SK-N-SH (cell line): Measurements from ENCODE around the gene FAHD1. TPM values are rescaled to one million over a fixed set of nuclear protein-coding genes. Genes with fewer than 3 reads are reported as not detected.

Source experiments
- CTCF ChIA-PET: fragments of 300-600, 350-600 bp; formaldehyde crosslinking; extraction: SDS; loops from one replicate; lab custom pipeline; 2021; lab: Yijun Ruan, JAX
- POLR2A ChIA-PET: fragments of 350-600 bp; sonication (Branson Sonifier 250); formaldehyde crosslinking; extraction: SDS; loops from one replicate; lab custom pipeline; 2020; ENCODE audit warnings: antibody characterized with exemption, inconsistent platforms; lab: Yijun Ruan, JAX
- DNase-seq: peaks from one replicate; pipeline ENCODE4 v3.0.0; 2012
- H2AFZ ChIP-seq: fragments of 200-600 bp; sonication (generic); 2 replicates; pipeline ENCODE4 v1.8.1; 2016; ENCODE audit warnings: antibody characterized with exemption, mild to moderate bottlenecking, low read depth
- H3F3A ChIP-seq: fragments of 200-600 bp; sonication (generic); replicated peaks from 2 replicates; pipeline ENCODE3; 2016; ENCODE audit warnings: antibody characterized with exemption, mild to moderate bottlenecking; ENCODE audit not compliant: insufficient read depth
- H3K27ac ChIP-seq, 2 experiments: fragments of 200-500 bp in 1 of 2; fragments of 200-600 bp in 1 of 2; sonication (Bioruptor generic) in 1 of 2; sonication (generic), shearing (Covaris generic) in 1 of 2; 2 replicates each; pipeline versions ENCODE4 v1.5.1 to v1.6.1; 2014 to 2016; ENCODE audit warnings: low read depth in 2 of 2, inconsistent platforms in 1 of 2, low read length in 1 of 2, mild to moderate bottlenecking in 1 of 2, mixed read lengths in 1 of 2
- H3K27me3 ChIP-seq: fragments of 200-600 bp; sonication (generic), shearing (Covaris generic); 2 replicates; pipeline ENCODE4 v1.6.1; 2016; ENCODE audit warnings: mixed run types; ENCODE audit not compliant: insufficient read depth
- H3K36me3 ChIP-seq, 2 experiments: fragments of 200-500 bp in 1 of 2; fragments of 200-600 bp in 1 of 2; sonication (Bioruptor generic) in 1 of 2; sonication (generic) in 1 of 2; replicated peaks in 1 of 2; 2 replicates each; pipeline versions ENCODE3 to v1.5.1; 2014 to 2016; ENCODE audit warnings: low read length in 1 of 2, mild to moderate bottlenecking in 1 of 2; ENCODE audit not compliant: insufficient read depth in 2 of 2, control insufficient read depth in 1 of 2
- H3K4me1 ChIP-seq, 2 experiments: fragments of 200-500 bp in 1 of 2; fragments of 200-600 bp in 1 of 2; sonication (Bioruptor generic) in 1 of 2; sonication (generic), shearing (Covaris generic) in 1 of 2; 2 replicates each; pipeline versions ENCODE4 v1.5.1 to v1.6.1; 2014 to 2016; ENCODE audit warnings: low read depth in 1 of 2, low read length in 1 of 2, mixed run types in 1 of 2; ENCODE audit not compliant: insufficient read depth in 2 of 2, control insufficient read depth in 1 of 2
- H3K4me2 ChIP-seq: fragments of 200-600 bp; sonication (generic), shearing (Covaris generic); 2 replicates; pipeline ENCODE4 v1.6.1; 2017; ENCODE audit warnings: mixed run types
- H3K4me3 ChIP-seq, 2 experiments: fragments of 200-500 bp in 1 of 2; fragments of 200-600 bp in 1 of 2; sonication (Bioruptor generic) in 1 of 2; sonication (generic), shearing (Covaris generic) in 1 of 2; 2 replicates each; pipeline versions ENCODE4 v1.5.1 to v1.8.1; 2014 to 2016; ENCODE audit warnings: low read depth in 2 of 2, inconsistent platforms in 1 of 2, low read length in 1 of 2, mild to moderate bottlenecking in 1 of 2, mixed read lengths in 1 of 2, moderate library complexity in 1 of 2
- H3K79me2 ChIP-seq: fragments of 200-600 bp; sonication (generic); 2 replicates; pipeline ENCODE4 v1.8.1; 2017; ENCODE audit warnings: mild to moderate bottlenecking; ENCODE audit not compliant: insufficient read depth
- H3K9ac ChIP-seq: fragments of 200-600 bp; sonication (generic); 2 replicates; pipeline ENCODE4 v1.6.1; 2017; ENCODE audit warnings: mixed run types
- H3K9me2 ChIP-seq: fragments of 200-600 bp; sonication (generic); 2 replicates; pipeline ENCODE4 v1.6.1; 2017; ENCODE audit warnings: mixed run types
- H3K9me3 ChIP-seq: fragments of 200-600 bp; sonication (generic); 2 replicates; pipeline ENCODE4 v1.6.1; 2017; ENCODE audit warnings: mixed run types, mild to moderate bottlenecking, moderate library complexity
- H4K20me1 ChIP-seq: fragments of 200-600 bp; sonication (generic); 2 replicates; pipeline ENCODE4 v1.6.1; 2017; ENCODE audit warnings: mild to moderate bottlenecking, mixed run types; ENCODE audit not compliant: insufficient read depth
- CHD2 ChIP-seq: fragments of 150-350 bp; IDR thresholded peaks from 2 replicates; pipeline ENCODE4 v1.6.1; 2018; ENCODE audit warnings: low read length; ENCODE audit not compliant: partially characterized antibody
- ELF1 ChIP-seq: IDR thresholded peaks from 2 replicates; pipeline ENCODE4 v1.4.0; 2012
- FOSL2 ChIP-seq: IDR thresholded peaks from 2 replicates; pipeline ENCODE4 v1.4.0; 2012; ENCODE audit warnings: low read depth, mild to moderate bottlenecking, moderate library complexity, borderline replicate concordance
- FOXJ3 ChIP-seq: sonication (generic); formaldehyde crosslinking; IDR thresholded peaks from 2 replicates; pipeline ENCODE4 v1.5.1; 2020; ENCODE audit warnings: mild to moderate bottlenecking, missing genetic modification reagents
- FOXM1 ChIP-seq: IDR thresholded peaks from 2 replicates; pipeline ENCODE4 v1.4.0; 2012; ENCODE audit warnings: low read depth, mild to moderate bottlenecking
- GABPA ChIP-seq: IDR thresholded peaks from 2 replicates; pipeline ENCODE4 v1.4.0; 2012; ENCODE audit warnings: low read depth, mild to moderate bottlenecking
- GATA2 ChIP-seq: sonication (generic); formaldehyde crosslinking; IDR thresholded peaks from 2 replicates; pipeline ENCODE4 v1.5.0; 2020; ENCODE audit warnings: mild to moderate bottlenecking, missing genetic modification reagents
- NFIC ChIP-seq: IDR thresholded peaks from 2 replicates; pipeline ENCODE4 v1.4.0; 2012; ENCODE audit warnings: borderline replicate concordance
- SMC3 ChIP-seq: IDR thresholded peaks from 2 replicates; pipeline ENCODE4 v1.6.1; 2012; ENCODE audit warnings: low read depth, low read length, improper control_type of control experiment
- TAF1 ChIP-seq: IDR thresholded peaks from 2 replicates; pipeline ENCODE4 v1.6.1; 2012; ENCODE audit warnings: low read depth, mild to moderate bottlenecking, low read length, moderate library complexity, borderline replicate concordance
- TEAD4 ChIP-seq: IDR thresholded peaks from 2 replicates; pipeline ENCODE4 v1.4.0; 2012; ENCODE audit warnings: mild to moderate bottlenecking, borderline replicate concordance; ENCODE audit not compliant: insufficient read depth
- YY1 ChIP-seq: IDR thresholded peaks from 2 replicates; pipeline ENCODE4 v1.4.0; 2012; ENCODE audit warnings: low read depth, mild to moderate bottlenecking
- WGBS: methylation state at CpG from one replicate; pipeline ENCODE4 v1.1.6; 2017; ENCODE audit warnings: low lambda C conversion rate; 5-methylcytosine and 5-hydroxymethylcytosine counted together
- polyA plus RNA-seq, 3 experiments: library from polyadenylated mRNA; depleted of rRNA; stranded (reverse); fragments of >200 nt; gene quantifications; 2 replicates each; pipeline ENCODE4 v1.2.3, GENCODE V29; 2012
- TF ChIP-seq, protein P1 (sequence below): IDR thresholded peaks from 2 replicates; pipeline ENCODE4 v1.6.1; 2012; ENCODE audit warnings: mild to moderate bottlenecking, low read depth, low read length, moderate library complexity
- TF ChIP-seq, protein P2 (sequence below): IDR thresholded peaks from 2 replicates; pipeline ENCODE4 v1.4.0; 2012; ENCODE audit warnings: low read depth
- TF ChIP-seq, protein P3 (sequence below): IDR thresholded peaks from 2 replicates; pipeline ENCODE4 v1.4.0; 2012; ENCODE audit warnings: low read depth, borderline replicate concordance
- TF ChIP-seq, protein P4 (sequence below): fragments of 200-600 bp; sonication (generic); IDR thresholded peaks from 2 replicates; pipeline ENCODE4 v1.6.1; 2017; ENCODE audit warnings: antibody characterized with exemption, mild to moderate bottlenecking, moderate library complexity

Gene FAHD1
- polyA plus RNA-seq, 1 of the 3 experiments (the other 2 are of a cell fraction): 59.0 TPM

DNA sequence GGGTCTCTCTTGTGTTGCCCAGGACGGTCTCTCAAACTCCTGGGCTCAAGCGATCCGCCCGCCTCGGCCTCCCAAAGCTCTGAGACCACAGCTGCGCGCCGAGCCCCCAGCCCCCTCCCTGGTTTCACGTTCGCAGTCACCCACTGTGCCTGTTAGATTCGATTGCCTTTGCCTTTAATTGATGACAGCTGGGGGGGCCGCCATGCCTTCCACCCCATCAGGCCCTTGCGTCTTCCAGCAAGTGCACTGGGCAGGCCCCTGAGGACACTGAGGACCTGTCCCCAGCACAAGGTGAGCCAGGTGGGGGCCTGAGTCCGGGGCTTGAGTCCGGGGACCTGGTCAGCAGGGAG is 36.8 kb upstream of the FAHD1 start:
- TF ChIP-seq FOXJ3 (CRISPR knock-in tag) (no peak), FOXM1 (no peak), ELF1 (no peak), GATA2 (no peak), GABPA (no peak), SMC3 (no peak), FOSL2 (no peak), TAF1 (no peak), CHD2 (no peak), YY1 (no peak), NFIC (no peak), TEAD4 (no peak)
- TF ChIP-seq, protein P1, sequence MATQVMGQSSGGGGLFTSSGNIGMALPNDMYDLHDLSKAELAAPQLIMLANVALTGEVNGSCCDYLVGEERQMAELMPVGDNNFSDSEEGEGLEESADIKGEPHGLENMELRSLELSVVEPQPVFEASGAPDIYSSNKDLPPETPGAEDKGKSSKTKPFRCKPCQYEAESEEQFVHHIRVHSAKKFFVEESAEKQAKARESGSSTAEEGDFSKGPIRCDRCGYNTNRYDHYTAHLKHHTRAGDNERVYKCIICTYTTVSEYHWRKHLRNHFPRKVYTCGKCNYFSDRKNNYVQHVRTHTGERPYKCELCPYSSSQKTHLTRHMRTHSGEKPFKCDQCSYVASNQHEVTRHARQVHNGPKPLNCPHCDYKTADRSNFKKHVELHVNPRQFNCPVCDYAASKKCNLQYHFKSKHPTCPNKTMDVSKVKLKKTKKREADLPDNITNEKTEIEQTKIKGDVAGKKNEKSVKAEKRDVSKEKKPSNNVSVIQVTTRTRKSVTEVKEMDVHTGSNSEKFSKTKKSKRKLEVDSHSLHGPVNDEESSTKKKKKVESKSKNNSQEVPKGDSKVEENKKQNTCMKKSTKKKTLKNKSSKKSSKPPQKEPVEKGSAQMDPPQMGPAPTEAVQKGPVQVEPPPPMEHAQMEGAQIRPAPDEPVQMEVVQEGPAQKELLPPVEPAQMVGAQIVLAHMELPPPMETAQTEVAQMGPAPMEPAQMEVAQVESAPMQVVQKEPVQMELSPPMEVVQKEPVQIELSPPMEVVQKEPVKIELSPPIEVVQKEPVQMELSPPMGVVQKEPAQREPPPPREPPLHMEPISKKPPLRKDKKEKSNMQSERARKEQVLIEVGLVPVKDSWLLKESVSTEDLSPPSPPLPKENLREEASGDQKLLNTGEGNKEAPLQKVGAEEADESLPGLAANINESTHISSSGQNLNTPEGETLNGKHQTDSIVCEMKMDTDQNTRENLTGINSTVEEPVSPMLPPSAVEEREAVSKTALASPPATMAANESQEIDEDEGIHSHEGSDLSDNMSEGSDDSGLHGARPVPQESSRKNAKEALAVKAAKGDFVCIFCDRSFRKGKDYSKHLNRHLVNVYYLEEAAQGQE: no peak
- TF ChIP-seq, protein P2, sequence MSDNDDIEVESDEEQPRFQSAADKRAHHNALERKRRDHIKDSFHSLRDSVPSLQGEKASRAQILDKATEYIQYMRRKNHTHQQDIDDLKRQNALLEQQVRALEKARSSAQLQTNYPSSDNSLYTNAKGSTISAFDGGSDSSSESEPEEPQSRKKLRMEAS: no peak
- TF ChIP-seq, protein P3, sequence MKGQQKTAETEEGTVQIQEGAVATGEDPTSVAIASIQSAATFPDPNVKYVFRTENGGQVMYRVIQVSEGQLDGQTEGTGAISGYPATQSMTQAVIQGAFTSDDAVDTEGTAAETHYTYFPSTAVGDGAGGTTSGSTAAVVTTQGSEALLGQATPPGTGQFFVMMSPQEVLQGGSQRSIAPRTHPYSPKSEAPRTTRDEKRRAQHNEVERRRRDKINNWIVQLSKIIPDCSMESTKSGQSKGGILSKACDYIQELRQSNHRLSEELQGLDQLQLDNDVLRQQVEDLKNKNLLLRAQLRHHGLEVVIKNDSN: no peak
- TF ChIP-seq, protein P4, sequence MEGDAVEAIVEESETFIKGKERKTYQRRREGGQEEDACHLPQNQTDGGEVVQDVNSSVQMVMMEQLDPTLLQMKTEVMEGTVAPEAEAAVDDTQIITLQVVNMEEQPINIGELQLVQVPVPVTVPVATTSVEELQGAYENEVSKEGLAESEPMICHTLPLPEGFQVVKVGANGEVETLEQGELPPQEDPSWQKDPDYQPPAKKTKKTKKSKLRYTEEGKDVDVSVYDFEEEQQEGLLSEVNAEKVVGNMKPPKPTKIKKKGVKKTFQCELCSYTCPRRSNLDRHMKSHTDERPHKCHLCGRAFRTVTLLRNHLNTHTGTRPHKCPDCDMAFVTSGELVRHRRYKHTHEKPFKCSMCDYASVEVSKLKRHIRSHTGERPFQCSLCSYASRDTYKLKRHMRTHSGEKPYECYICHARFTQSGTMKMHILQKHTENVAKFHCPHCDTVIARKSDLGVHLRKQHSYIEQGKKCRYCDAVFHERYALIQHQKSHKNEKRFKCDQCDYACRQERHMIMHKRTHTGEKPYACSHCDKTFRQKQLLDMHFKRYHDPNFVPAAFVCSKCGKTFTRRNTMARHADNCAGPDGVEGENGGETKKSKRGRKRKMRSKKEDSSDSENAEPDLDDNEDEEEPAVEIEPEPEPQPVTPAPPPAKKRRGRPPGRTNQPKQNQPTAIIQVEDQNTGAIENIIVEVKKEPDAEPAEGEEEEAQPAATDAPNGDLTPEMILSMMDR: no peak
- POLR2A ChIA-PET: no interaction called here
- WGBS: 86% methylated on average over 13 of the region's 15 CpGs

More for the DNA sequence above, 36.8 kb upstream of the FAHD1 start:
- Histone ChIP-seq H2AFZ (no peak overlapping the region), H3K27ac (no peak overlapping the region), H3K79me2 (peaks cover 17% of the 10 kb centered on the region), H3K4me3 (no peak overlapping the region), H3K9ac (no peak overlapping the region), H3K9me3 (no peaks in the 10 kb centered on the region), H3K4me1 (no peaks in the 10 kb centered on the region; a peak in 1 of 4 replicates), H3K27me3 (no peaks in the 10 kb centered on the region), H4K20me1 (0 out of 2 replicates have a peak, but pooled peaks cover 3% of the 10 kb centered on the region), H3K9me2 (no peaks in the 10 kb centered on the region), H3K4me2 (no peak overlapping the region), H3K36me3 (peaks cover 0 to 48% of the 10 kb centered on the region in 2 experiments), H3F3A (no peaks in the 10 kb centered on the region)
- CTCF ChIA-PET: no interaction called here
- no peak for DNase-seq
